HEK293 (cell line): ENCODE measurements around the gene SFRP5.

Experiments used
- CTCF ChIP-seq: fragments of 450-650 bp; formaldehyde crosslinking; IDR thresholded peaks from 2 replicates; pipeline ENCODE4 v1.5.1; 2016; ENCODE audit warnings: missing biosample characterization, missing genetic modification characterization
- MEIS1 ChIP-seq: sonication (generic); formaldehyde crosslinking; IDR thresholded peaks from 2 replicates; pipeline ENCODE4 v1.8.1; 2022; ENCODE audit warnings: missing genetic modification reagents, mild to moderate bottlenecking, borderline replicate concordance
- REPIN1 ChIP-seq: fragments of 450-650 bp; formaldehyde crosslinking; IDR thresholded peaks from 2 replicates; pipeline ENCODE4 v1.5.1; 2017; ENCODE audit warnings: missing biosample characterization, missing genetic modification characterization, low read depth
- YY1 ChIP-seq: fragments of 450-650 bp; formaldehyde crosslinking; IDR thresholded peaks from 2 replicates; pipeline ENCODE4 v1.5.1; 2018; ENCODE audit warnings: missing biosample characterization, missing genetic modification characterization
- ZBTB8A ChIP-seq: fragments of 450-650 bp; formaldehyde crosslinking; IDR thresholded peaks from 2 replicates; pipeline ENCODE4 v1.5.1; 2016; ENCODE audit warnings: missing biosample characterization, missing genetic modification characterization
- ZNF114 ChIP-seq: fragments of 450-650 bp; formaldehyde crosslinking; IDR thresholded peaks from 2 replicates; pipeline ENCODE4 v1.5.0; 2017; ENCODE audit warnings: missing biosample characterization, missing genetic modification characterization
- ZNF24 ChIP-seq: fragments of 450-650 bp; formaldehyde crosslinking; IDR thresholded peaks from 2 replicates; pipeline ENCODE4 v1.5.1; 2016; ENCODE audit warnings: missing biosample characterization, missing genetic modification characterization
- ZNF335 ChIP-seq: fragments of 450-650 bp; formaldehyde crosslinking; conservative IDR thresholded peaks from 2 replicates; pipeline ENCODE4 v1.5.1; 2016; ENCODE audit warnings: missing biosample characterization, missing genetic modification characterization
- ZNF768 ChIP-seq: fragments of 450-650 bp; formaldehyde crosslinking; IDR thresholded peaks from 2 replicates; pipeline ENCODE4 v1.5.1; 2018; ENCODE audit warnings: missing biosample characterization, mild to moderate bottlenecking, missing genetic modification characterization
- TF ChIP-seq, protein P1 (sequence below): fragments of 450-650 bp; formaldehyde crosslinking; IDR thresholded peaks from 2 replicates; pipeline ENCODE4 v1.5.1; 2017; ENCODE audit warnings: missing biosample characterization, missing genetic modification characterization
- TF ChIP-seq, protein P2 (sequence below): fragments of 450-650 bp; formaldehyde crosslinking; IDR thresholded peaks from 2 replicates; pipeline ENCODE4 v1.5.1; 2017; ENCODE audit warnings: missing biosample characterization, missing genetic modification characterization

DNA sequence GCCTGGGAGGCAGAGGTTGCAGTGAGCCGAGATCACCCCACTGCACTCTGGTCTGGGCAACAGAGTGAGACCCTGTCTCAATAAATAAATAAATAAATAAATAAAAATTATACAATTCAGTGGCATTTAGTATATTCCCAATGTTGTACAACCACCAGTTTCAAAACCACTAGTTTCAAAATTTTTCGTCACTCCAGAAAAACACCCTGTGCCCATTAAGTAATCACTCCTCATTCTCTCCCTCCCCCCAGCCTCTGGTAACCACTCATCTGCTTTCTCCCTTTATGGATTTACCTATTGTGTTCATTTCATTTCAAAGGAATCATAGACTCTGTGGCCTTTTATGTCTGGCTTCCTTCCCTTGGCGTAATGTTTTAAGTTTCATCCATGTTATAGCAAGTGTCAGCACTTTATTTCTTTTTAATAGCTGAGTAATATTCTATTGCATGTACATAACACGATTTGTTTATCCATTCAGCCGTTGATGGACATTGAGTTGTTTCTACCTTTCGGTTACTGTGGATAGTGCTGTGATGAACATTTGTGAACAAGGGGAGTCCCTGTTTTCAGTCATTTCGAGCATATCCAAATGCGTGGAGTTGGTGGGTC is 48.4 kb upstream of the SFRP5 start:
- TF ChIP-seq, protein P1, sequence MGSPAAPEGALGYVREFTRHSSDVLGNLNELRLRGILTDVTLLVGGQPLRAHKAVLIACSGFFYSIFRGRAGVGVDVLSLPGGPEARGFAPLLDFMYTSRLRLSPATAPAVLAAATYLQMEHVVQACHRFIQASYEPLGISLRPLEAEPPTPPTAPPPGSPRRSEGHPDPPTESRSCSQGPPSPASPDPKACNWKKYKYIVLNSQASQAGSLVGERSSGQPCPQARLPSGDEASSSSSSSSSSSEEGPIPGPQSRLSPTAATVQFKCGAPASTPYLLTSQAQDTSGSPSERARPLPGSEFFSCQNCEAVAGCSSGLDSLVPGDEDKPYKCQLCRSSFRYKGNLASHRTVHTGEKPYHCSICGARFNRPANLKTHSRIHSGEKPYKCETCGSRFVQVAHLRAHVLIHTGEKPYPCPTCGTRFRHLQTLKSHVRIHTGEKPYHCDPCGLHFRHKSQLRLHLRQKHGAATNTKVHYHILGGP (tag by site-specific recombination), result no peak
- TF ChIP-seq ZNF335 (tag by site-specific recombination) (no peak), MEIS1 (CRISPR knock-in tag) (no peak), ZNF768 (no peak), YY1 (tag by site-specific recombination) (no peak), CTCF (tag by site-specific recombination) (no peak), ZNF114 (tag by site-specific recombination) (no peak), ZBTB8A (tag by site-specific recombination) (no peak), ZNF24 (tag by site-specific recombination) (no peak), REPIN1 (no peak)
- TF ChIP-seq, protein P2, sequence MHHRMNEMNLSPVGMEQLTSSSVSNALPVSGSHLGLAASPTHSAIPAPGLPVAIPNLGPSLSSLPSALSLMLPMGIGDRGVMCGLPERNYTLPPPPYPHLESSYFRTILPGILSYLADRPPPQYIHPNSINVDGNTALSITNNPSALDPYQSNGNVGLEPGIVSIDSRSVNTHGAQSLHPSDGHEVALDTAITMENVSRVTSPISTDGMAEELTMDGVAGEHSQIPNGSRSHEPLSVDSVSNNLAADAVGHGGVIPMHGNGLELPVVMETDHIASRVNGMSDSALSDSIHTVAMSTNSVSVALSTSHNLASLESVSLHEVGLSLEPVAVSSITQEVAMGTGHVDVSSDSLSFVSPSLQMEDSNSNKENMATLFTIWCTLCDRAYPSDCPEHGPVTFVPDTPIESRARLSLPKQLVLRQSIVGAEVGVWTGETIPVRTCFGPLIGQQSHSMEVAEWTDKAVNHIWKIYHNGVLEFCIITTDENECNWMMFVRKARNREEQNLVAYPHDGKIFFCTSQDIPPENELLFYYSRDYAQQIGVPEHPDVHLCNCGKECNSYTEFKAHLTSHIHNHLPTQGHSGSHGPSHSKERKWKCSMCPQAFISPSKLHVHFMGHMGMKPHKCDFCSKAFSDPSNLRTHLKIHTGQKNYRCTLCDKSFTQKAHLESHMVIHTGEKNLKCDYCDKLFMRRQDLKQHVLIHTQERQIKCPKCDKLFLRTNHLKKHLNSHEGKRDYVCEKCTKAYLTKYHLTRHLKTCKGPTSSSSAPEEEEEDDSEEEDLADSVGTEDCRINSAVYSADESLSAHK (tag by site-specific recombination), result no peak
